Measurements from ENCODE around the gene ABCA5. TPM values are rescaled to one million over a fixed set of nuclear protein-coding genes. Genes with fewer than 3 reads are reported as not detected.

The ABCA5 gene
- polyA plus RNA-seq, 1 donor from 2014 or later, result 91.7 TPM

DNA sequence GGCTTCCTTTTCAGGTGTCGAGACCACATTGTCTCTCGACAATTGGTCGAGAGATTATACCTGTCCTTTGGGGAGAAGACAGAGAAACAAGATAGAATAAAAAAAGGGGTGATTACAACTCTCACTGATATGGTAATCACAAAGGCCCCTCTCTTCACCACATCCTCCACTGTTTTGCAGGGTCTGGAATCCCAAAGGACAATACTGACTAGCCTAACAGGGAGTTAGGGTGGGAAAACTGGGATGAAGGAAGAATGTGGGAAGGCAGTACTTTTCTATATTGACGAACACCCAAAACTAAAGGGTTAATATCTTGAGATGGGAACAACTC lies 6.1 kb downstream of the ABCA5 start:
- no peak overlapping the region for H2AFZ ChIP-seq (ENCODE audit: low read depth, low read length)
- no peaks in the 10 kb centered on the region for H3K9me2 ChIP-seq (ENCODE audit: insufficient read depth, low read length)
- no peak overlapping the region for H3K27ac ChIP-seq (ENCODE audit: low read length)
- H4K20me1 ChIP-seq (ENCODE audit: insufficient read depth), result no peaks in the 10 kb centered on the region
- H3K9ac ChIP-seq (ENCODE audit: low read length), result no peak overlapping the region
- H3K4me3 ChIP-seq (ENCODE audit: low read length), result no peak overlapping the region
- no peaks in the 10 kb centered on the region for H3K79me2 ChIP-seq (replicated peaks; ENCODE audit: insufficient read depth, low read length)
- H3F3A ChIP-seq (ENCODE audit: insufficient read depth, low read length, poor library complexity, severe bottlenecking), result no peaks in the 10 kb centered on the region
- TF ChIP-seq RAD21 (conservative IDR thresholded peaks at IDR 0.05) (no peak), EZH2 (IDR thresholded peaks at IDR 0.05; ENCODE audit: borderline replicate concordance, insufficient read depth, low read length, poor library complexity, severe bottlenecking) (no peak), POLR2AphosphoS5 (IDR thresholded peaks at IDR 0.05) (no peak), CTCF (IDR thresholded peaks at IDR 0.05; ENCODE audit: poor library complexity, severe bottlenecking) (no peak), MXI1 (conservative IDR thresholded peaks at IDR 0.05; ENCODE audit: poor library complexity, severe bottlenecking) (no peak), SMC3 (conservative IDR thresholded peaks at IDR 0.05; ENCODE audit: poor library complexity) (no peak), TAF1 (IDR thresholded peaks at IDR 0.05; ENCODE audit: low read depth) (no peak), EP300 (conservative IDR thresholded peaks at IDR 0.05; ENCODE audit: poor library complexity, severe bottlenecking) (no peak)
- TF ChIP-seq, protein P1, sequence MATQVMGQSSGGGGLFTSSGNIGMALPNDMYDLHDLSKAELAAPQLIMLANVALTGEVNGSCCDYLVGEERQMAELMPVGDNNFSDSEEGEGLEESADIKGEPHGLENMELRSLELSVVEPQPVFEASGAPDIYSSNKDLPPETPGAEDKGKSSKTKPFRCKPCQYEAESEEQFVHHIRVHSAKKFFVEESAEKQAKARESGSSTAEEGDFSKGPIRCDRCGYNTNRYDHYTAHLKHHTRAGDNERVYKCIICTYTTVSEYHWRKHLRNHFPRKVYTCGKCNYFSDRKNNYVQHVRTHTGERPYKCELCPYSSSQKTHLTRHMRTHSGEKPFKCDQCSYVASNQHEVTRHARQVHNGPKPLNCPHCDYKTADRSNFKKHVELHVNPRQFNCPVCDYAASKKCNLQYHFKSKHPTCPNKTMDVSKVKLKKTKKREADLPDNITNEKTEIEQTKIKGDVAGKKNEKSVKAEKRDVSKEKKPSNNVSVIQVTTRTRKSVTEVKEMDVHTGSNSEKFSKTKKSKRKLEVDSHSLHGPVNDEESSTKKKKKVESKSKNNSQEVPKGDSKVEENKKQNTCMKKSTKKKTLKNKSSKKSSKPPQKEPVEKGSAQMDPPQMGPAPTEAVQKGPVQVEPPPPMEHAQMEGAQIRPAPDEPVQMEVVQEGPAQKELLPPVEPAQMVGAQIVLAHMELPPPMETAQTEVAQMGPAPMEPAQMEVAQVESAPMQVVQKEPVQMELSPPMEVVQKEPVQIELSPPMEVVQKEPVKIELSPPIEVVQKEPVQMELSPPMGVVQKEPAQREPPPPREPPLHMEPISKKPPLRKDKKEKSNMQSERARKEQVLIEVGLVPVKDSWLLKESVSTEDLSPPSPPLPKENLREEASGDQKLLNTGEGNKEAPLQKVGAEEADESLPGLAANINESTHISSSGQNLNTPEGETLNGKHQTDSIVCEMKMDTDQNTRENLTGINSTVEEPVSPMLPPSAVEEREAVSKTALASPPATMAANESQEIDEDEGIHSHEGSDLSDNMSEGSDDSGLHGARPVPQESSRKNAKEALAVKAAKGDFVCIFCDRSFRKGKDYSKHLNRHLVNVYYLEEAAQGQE (IDR thresholded peaks at IDR 0.05; ENCODE audit: borderline replicate concordance), result no peak
- no peak overlapping the region for H3K4me2 ChIP-seq (ENCODE audit: low read length)
- no peaks in the 10 kb centered on the region for H3K27me3 ChIP-seq (ENCODE audit: insufficient read depth, low read depth, low read length)
- no peaks in the 10 kb centered on the region for H3K36me3 ChIP-seq (ENCODE audit: insufficient read depth, low read length)
- H3K9me3 ChIP-seq (ENCODE audit: low read length), result no peaks in the 10 kb centered on the region

GRCh38 chr17:69320210-69320907 lies 6.6 kb downstream of the ABCA5 start:
- H3K79me2 ChIP-seq (replicated peaks; ENCODE audit: insufficient read depth, low read length), result no peaks in the 10 kb centered on the region
- H3K9me3 ChIP-seq (ENCODE audit: low read length), result no peaks in the 10 kb centered on the region
- no peaks in the 10 kb centered on the region for H4K20me1 ChIP-seq (ENCODE audit: insufficient read depth)
- H3K9me2 ChIP-seq (ENCODE audit: insufficient read depth, low read length), result no peaks in the 10 kb centered on the region
- no peaks in the 10 kb centered on the region for H3K27me3 ChIP-seq (ENCODE audit: insufficient read depth, low read depth, low read length)
- no peak overlapping the region for H3K4me3 ChIP-seq (ENCODE audit: low read length)
- TF ChIP-seq TAF1 (IDR thresholded peaks at IDR 0.05; ENCODE audit: low read depth) (no peak), CTCF (IDR thresholded peaks at IDR 0.05; ENCODE audit: poor library complexity, severe bottlenecking) (no peak), MXI1 (conservative IDR thresholded peaks at IDR 0.05; ENCODE audit: poor library complexity, severe bottlenecking) (no peak), EZH2 (IDR thresholded peaks at IDR 0.05; ENCODE audit: borderline replicate concordance, insufficient read depth, low read length, poor library complexity, severe bottlenecking) (no peak), SMC3 (conservative IDR thresholded peaks at IDR 0.05; ENCODE audit: poor library complexity) (no peak), RAD21 (conservative IDR thresholded peaks at IDR 0.05) (no peak), EP300 (conservative IDR thresholded peaks at IDR 0.05; ENCODE audit: poor library complexity, severe bottlenecking) (no peak)
- TF ChIP-seq, protein P1 (IDR thresholded peaks at IDR 0.05; ENCODE audit: borderline replicate concordance), result no peak
- no peaks in the 10 kb centered on the region for H3F3A ChIP-seq (ENCODE audit: insufficient read depth, low read length, poor library complexity, severe bottlenecking)
- H3K27ac ChIP-seq (ENCODE audit: low read length), result no peak overlapping the region
- H3K4me2 ChIP-seq (ENCODE audit: low read length), result no peak overlapping the region
- no peak overlapping the region for H2AFZ ChIP-seq (ENCODE audit: low read depth, low read length)
- H3K36me3 ChIP-seq (ENCODE audit: insufficient read depth, low read length), result no peaks in the 10 kb centered on the region
- no peak overlapping the region for H3K9ac ChIP-seq (ENCODE audit: low read length)
